ENCODE data around the gene FAM162B.

Gene FAM162B

GRCh38 chr6:116763048-116763447 is 2.5 kb downstream of the FAM162B start:
- no peak for TF ChIP-seq CTCF (IDR thresholded peaks at IDR 0.05)

- no peak for TF ChIP-seq CTCF (IDR thresholded peaks at IDR 0.05)
Measured at GRCh38 chr6:116762235-116762634, 3.3 kb downstream of the FAM162B start.

- no peak for TF ChIP-seq CTCF (IDR thresholded peaks at IDR 0.05)
Measured at GRCh38 chr6:116761779-116762178, 3.7 kb downstream of the FAM162B start.

- no peak for TF ChIP-seq CTCF (IDR thresholded peaks at IDR 0.05)
Measured at GRCh38 chr6:116745176-116745575, 20.3 kb downstream of the FAM162B start.

GRCh38 chr6:116741571-116741970 is 23.9 kb downstream of the FAM162B start:
- no peak for TF ChIP-seq CTCF (IDR thresholded peaks at IDR 0.05)

- TF ChIP-seq CTCF (IDR thresholded peaks at IDR 0.05): no peak
Measured at GRCh38 chr6:116737004-116737403, 28.5 kb downstream of the FAM162B start.

- TF ChIP-seq CTCF (IDR thresholded peaks at IDR 0.05): no peak
Measured at GRCh38 chr6:116730513-116730912, 35.0 kb downstream of the FAM162B start.

- no peak for TF ChIP-seq CTCF (IDR thresholded peaks at IDR 0.05)
Measured at GRCh38 chr6:116726947-116727346, 38.6 kb downstream of the FAM162B start.
